Lung microvascular endothelial cell (primary cell): ENCODE results near the gene ECHS1. TPM values are rescaled to one million over a fixed set of nuclear protein-coding genes. Genes with fewer than 3 reads are reported as not detected.
A peak's percentile ranks its signal among the peaks of the same experiment; 100 is the strongest.

Source experiments
- DNase-seq, 2 donors: peaks; one replicate each; pipeline versions ENCODE4 v3.0.0 to v3.0.0-alpha.2; 2010; ENCODE audit warnings: low read depth in 2 of 2
- total RNA-seq: library from RNA; depleted of rRNA; stranded (reverse); fragments of >200 nt; gene quantifications from 2 replicates; pipeline ENCODE4 v1.2.1, GENCODE V29; 2014

ECHS1 gene
- total RNA-seq, 1 donor from 2014 or later, result 58.1 TPM

DNA sequence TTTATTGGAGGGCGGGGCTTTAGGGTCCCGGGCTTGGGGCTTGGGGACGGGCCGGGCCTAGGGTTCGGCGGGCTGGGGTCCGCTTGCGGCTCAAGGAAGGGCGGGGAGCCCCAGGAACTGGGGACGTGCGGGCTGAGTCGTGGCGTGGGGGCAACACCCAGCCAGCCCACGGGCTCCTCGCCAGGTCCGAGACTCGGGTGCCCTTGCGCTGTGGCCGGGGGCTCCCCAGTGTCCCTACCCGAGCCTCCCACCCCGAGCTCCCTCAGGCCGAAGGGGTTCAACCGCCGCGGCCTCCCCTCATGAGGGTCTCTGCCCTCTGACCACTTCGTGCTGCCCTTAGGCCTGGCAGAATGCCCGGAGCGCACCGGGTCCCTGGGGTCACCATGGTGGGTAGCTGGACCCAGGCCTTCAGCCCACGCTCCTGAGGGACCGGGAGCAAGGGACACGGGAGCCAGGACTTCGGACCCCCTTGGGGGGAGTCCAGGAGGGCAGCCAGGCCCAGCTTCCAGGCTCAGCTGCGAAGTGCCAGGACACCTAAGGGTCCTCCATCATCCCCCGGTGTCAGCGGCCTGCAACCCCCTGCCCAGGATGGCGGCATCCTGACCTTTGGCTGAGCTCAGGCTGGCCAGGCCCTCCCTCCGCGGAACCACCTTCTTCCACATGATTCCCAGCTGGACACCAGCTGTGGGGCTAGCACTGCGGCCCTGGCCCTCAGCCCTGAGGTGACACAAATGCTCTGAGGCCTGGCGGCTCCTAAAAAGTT is 14.8 kb downstream of the ECHS1 start:
- DNase-seq, result no peak

DNA sequence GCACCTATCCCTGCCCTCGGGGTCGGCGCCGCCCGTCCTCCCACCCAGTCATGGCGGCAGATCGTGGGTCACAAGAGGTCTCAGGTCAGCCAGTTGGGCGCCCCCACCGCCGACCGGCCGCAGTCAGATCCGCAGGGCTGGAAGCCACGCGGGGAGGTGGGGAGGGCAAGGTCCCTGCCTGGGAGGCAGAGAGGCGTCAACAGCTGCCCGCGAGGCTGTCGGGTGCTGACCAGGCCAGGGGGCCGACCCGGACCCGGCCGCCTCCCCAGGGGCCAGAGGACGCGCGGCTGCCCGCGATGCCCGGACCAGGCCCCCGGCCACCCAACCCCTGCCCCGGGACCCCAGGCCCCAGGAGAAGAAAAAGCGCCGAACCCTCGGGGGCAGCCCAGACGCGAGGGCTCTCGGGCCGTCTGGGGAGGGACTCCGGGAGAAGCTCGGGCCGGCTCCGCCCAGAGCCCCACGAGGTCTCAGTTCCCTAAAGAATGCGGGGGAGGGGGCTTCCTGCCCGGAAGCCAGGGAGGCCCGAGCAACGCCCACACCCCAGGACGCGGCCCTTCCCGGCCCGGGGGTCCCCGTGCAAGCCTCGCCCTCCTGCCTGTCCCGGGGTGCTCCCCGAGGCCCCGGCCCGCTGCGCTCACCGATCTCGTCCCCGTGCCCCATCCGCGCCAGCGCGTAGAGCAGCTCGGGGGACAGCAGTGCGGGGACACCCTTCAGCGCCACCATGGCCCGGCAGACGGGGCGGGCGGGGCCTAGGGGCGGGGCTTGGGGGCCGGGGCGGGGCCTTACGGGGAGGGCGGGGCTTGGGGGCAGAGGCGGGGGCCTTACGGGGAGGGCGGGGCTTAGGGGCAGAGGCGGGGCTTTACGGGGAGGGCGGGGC is 15.6 kb downstream of the ECHS1 start, which contains the start of gene FUOM:
Gene FUOM (minus strand): TSS at position 735 of the 877 bp plus-strand sequence. CDS start 12 bp downstream, at position 723.
- DNase-seq, result peak; percentile 45 to 65

DNA sequence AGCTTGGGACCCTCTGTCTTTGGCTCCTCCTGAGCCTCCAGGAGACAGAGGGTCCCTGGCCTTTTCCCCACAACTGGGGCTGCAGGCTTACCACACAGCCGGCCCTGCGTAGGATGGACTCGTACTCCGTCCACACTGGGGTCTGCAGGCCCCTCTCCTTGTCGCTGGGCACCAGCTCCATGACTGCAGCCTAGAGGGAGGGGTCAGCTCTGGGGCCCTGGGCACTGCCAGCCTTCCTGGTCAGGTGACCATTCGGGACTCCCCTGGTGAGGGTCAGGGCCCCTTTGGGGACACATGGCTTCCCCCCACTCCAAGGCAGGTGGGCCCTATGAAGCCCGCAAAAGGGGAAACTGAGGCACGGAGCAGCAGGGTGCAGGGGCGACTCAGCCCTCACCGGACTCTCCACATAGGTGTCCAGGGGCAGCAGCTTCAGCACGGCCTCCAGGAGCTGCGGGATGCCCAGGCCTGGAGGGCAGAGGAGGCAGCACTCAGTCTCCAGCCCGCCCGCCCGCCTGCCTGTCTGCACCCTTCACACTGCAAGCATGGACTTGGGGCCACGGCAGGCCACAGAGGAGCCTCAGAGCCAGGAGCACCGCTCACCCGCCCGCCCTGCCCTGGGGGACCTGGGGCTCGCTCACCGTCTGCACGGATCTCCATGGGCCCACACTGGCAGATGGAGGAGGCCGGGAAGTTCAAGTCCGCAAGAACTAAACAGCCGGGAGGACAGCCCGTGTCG is 16.4 kb downstream of the ECHS1 start:
- DNase-seq, result no peak

DNA sequence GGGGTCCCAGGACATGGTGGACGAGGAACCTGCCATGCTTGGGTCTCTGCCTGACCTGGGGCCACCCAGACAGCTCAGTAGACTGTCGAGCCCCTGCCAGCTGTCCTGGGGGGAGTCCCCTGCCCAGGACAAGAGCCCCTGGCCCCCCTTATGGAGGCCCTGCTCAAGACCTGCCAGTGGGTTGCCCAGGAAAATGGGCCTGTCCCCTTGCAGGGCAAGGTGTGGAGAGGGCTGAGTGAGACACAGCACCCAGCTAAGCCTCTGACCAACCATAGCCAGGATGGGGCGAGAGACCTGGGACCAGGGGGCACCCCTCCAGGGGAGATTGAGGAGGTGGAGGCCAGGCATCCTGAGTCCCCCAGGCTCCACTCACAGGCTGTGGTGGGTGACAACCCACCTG is 17.2 kb downstream of the ECHS1 start:
- DNase-seq, result no peak

DNA sequence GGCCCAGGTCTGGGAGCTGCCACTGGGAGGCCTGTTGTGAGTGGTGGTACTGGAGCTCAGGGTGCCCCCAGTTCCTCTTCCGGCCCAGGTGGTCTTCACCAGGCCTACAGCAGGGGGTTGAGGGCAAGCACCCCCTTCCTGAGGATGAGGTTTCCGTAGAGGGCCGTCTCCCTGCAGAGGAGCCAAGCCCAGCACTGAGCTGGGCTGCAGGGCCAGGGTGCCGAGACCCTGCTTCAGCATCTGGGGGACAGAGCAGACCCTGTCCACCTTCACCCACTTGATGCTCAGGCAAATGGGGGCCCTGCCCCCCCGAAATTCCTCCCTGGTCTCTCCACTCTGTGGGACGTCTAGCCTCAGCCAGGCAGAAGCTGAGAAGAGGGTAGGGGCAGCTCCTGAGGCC is 17.9 kb downstream of the ECHS1 start:
- no peak for DNase-seq

DNA sequence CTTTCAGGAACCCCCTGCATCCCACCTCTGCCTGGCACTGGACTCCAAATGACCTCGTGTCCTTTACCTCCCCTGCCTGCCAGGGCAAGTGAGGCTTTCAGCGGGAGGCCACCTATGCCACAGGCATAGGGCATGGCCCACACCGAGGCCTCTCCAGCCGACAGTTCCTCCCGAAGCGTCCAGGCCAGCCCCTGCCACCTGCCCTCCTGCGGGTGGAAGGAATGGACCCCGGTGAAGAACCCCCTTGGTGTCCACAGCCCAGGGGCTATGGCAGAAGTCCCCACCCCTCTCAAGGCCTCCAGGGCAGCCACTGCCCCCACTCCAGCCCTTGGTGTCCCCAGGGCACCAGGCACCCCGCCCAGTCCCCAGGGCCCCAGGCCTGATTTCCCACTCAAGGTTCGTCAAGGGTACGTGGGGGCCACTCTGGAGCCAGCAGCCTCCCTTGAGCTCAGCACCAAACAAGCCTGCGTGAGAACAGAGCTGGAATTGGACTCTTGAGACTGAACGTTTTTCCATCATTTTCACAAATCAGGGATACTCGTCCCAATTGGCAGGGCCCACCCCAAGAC is 18.4 kb downstream of the ECHS1 start:
- DNase-seq, result no peak

DNA sequence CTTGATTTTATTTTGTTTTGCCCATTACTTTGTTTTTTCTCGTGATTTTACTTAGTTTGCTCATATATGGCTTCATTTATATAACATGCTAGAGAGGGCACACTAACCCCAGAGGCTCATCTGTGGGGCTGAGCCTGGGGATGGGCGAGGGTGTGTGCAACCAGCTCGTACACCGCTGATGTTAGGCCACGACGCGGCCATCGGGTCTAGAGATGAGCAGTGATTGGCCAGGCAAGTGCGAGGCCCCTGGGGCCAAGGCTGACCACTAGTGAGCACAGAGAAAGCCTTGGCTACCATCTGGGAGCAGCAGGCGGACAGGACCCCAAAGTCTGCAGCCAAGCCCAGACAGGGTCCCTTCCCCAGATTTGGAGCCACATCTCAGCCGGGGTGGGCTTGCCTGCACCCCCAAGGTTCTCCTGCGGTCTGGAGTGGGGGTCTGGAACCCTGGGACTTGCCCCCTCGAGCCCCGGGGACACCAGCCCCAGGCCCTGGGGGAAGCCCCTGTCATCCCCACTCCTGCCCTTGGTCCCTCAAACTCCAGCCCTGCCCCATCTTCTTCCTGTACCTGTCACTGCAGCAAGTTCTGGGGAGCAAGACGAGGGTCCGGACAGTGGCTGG is 19.1 kb downstream of the ECHS1 start:
- no peak for DNase-seq

DNA sequence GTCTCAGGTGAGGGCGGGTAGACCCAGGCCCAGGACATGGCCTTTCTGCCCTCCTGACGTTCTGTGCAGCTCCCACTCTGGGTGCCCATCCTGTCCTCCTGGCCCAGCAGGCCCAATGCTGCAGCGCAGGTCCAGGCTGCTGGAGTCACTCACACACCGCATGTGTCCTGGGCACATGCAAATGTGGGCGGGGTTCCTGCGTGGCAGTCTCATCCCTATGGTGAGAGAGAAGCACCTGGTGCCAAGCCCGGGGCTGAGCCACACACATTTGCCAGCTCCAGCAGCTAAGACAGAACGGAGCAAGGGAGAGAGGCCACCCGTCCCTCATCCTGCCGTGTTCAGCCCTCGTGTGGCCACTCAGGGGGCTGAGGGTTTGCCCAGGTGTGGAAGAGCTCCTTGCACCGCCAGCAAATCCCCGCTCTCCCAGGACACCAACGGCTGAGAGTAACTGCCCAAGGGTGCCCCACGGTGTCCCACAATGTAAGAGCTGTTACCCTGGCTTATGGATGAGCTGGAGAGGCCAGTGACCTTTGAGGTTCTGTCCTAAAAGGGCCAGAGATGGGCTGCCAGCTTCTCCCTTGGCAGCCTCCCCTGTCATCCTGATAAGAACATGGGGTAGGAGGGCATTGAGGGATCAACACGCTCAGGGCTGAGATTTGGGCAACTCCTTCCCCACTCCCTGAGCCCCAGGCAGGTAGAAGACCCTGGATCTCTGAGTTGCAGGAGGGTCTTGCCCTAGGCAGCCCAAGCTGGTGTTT is 19.8 kb downstream of the ECHS1 start:
- no peak for DNase-seq

DNA sequence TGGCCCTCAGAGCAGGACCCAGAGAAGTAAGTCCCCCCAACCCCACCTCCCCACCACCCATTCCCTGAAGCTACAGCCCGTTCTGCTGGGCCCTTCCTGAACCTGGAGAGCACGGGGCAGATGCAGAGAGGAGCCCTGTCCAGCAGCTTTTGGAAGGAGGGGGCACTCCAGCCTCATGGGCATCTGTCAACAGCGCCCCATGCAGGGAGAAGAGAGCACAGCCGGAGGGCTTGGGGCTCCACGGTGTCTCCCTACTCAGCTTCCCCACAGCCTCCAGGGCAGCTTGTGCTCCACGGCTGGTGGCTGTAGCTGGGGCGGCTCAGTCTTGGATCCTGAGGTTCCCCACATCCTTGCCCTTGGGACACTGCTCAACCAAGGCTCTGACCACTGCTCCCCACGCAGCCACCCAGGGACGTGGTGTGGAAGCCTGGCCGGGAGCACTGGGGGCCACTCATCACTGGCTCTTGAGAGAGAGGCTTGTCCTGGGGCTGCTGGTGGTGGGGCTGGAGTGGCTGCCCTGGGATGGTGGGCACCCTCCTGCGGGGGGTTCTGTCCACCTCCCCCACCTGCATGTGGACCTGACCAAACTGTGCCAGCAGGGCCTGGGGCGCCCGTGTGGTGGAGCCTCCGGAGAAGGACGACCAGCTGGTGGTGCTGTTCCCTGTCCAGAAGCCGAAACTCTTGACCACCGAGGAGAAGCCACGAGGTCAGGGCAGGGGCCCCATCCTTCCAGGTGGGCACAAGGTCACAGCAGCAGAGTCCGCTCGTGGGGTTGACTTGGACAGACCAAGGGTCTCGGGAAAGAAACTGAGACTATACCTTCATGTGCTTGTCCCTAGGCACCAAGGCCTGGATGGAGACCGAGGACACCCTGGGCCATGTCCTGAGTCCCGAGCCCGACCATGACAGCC is 21.5 kb downstream of the ECHS1 start:
- no peak for DNase-seq

GRCh38 chr10:133350950-133351329 is 22.2 kb downstream of the ECHS1 start:
- DNase-seq, result no peak

DNA sequence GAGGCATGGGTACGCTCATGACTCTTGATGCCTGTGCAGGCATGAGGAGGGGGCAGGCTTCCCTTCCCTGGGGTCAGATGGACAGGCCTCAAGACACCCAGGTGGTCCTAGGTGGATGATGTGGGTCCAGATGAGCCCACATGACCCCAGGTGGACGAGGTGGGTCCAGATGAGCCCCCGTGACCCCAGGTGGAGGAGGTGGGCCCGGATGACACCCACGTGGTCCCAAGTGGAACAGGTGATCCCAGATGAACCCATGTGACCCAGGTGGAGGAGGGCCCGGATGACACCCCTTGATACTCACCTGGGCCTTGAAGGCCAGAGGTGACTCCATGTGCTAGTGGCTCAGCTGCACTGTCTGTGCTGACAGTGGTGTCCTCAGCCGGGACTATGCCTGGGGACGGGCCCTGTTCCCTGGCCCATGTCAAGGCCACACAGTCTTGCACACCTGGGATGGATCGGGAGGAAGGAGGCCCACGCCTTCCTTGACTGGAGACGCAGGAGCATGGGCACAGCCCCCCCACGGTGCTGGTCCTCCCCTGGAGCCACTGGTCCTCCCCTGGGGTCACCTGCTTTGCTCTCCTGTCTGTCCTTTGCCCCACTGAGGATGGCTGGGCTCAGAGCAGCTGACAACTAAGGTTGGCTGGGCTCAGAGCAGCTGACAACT is 22.7 kb downstream of the ECHS1 start:
- DNase-seq, result no peak

GRCh38 chr10:133349577-133350011 is 23.6 kb downstream of the ECHS1 start:
- no peak for DNase-seq

GRCh38 chr10:133349160-133349568 is 24.0 kb downstream of the ECHS1 start:
- DNase-seq, result no peak

DNA sequence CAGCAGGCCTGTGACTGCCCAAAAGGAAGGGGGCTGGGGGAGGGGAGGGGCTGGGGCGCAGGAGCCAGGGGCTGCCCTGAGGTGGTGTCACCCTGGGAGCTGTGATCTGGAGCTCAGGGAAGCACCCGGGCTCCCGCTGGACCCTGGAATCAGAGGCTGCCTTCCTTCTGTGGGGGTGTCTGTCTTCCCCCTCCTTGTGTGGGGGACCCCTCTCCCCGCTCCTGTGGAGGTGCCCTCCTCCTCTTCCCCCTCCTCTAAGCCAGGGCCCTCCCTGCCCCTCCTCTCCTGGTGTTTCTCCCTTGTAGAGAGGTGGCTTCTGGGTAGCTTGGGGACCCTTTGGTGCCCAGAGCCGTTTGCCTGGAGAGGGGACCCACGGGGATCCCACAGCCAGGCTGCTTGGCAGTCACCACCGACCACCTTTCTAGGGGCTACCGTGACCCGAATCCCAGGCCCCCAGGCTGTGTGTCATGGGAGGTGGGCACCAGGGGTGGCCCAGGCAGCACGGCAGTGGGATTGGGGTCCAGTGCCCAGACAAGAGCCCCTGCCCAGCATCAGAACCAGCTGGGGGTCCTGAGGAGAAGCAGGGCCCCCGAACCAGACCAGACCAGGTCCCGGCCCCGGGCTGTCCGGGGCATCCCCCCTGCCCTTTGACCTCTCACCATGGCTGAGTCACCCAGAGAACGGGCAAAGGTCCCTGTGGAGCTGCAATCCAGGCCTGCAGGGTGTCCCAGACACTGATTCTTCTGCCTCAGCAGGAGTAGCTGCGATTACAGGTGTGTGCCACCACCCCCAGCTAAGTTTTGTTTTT is 25.2 kb downstream of the ECHS1 start:
- DNase-seq, result no peak

DNA sequence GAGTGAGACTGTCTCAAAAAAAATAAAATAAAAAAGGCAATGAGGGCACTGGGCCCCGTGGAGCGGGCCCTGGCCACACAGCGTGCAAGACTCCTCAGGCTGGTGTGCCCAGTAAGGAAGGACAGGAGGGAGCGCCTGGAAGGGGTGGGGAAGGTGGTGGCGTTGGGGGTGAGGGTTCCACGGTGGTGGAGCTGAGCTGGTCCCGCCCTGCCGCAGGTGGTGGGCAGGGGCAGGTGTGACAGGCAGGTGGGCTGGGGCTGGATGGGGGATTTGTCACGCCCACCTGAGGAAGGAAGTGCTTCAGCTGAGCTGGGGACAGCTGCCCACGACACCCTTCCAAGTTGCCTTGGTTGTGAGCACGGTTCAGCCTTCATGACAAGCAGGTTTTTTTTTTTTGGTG is 26.7 kb downstream of the ECHS1 start:
- DNase-seq, result no peak

DNA sequence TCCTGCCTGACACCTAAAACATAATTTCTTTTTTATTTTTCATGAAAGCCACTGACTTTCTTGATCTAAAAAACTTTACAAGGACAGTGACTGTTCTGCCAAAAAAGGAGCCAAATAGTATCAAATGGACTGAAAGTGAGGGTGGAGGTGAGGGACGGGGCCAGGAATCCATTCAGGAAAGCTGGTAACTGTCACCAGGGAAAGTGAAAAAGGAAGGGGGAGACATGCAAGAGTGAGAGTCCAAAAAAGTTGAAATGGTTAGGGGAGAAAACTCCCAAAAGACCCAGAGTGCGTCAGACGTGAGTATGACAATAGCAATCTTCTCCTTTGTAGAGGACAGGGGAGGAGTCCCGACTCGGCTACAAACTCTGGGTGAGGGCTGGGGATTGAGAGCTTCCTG is 28.9 kb downstream of the ECHS1 start:
- no peak for DNase-seq

DNA sequence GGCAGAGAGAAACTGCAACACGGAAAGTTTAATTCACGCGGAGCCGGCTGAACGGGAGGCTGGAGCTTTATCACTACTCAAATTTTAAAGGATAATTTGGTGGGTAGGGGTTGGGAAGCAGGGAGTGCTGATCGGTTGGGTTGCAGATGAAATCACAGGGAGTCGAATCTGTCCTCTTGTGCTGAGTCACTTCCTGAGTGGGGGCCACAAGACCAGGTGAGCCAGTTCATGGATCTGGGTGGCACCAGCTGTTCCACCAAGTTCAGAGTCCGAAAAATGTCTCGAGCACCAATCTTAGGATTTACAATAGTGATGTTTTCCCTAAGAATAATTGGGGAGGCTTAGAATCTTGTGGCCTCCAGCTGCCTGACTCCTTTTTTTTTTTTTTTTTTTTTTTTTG is 29.6 kb downstream of the ECHS1 start:
- no peak for DNase-seq

DNA sequence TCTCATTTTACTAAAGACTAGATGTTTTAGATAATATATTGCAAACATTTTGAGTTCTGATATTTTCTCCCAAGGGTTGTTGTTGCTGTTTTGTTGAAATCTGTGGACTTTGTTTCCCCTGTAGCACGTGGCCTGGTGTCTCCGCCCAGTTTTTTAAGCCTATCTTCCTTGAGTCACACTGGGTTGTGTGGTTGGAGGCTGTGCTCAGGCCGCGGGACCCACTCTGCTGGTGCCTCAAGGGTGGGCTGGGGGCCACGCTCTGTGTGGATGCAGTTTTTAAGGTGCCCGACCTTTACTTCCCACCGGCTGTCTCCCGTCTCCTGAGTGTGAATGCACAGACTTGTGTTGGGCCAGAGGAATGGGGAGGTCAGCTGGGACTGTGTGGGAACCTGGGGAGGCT is 30.2 kb downstream of the ECHS1 start:
- no peak for DNase-seq
